Ishikawa (cell line): ENCODE data around the gene SAPCD2.

ENCODE experiments used
- CEBPB ChIP-seq: IDR thresholded peaks from 2 replicates; pipeline ENCODE4 v1.6.1; 2012
- CREB1 ChIP-seq: IDR thresholded peaks from 2 replicates; pipeline ENCODE4 v1.6.1; 2012; ENCODE audit warnings: low read depth
- EGR1 ChIP-seq: IDR thresholded peaks from 2 replicates; pipeline ENCODE4 v1.6.1; 2012
- EP300 ChIP-seq: IDR thresholded peaks from 2 replicates; pipeline ENCODE4 v1.6.1; 2012; ENCODE audit warnings: borderline replicate concordance
- FOXM1 ChIP-seq: IDR thresholded peaks from 2 replicates; pipeline ENCODE4 v1.6.1; 2012; ENCODE audit warnings: low read depth, borderline replicate concordance
- NFIC ChIP-seq: IDR thresholded peaks from 2 replicates; pipeline ENCODE4 v1.6.1; 2012
- RAD21 ChIP-seq: IDR thresholded peaks from 2 replicates; pipeline ENCODE4 v1.6.1; 2012; ENCODE audit warnings: low read depth
- TAF1 ChIP-seq: IDR thresholded peaks from 2 replicates; pipeline ENCODE4 v1.6.1; 2012; ENCODE audit warnings: low read depth, mild to moderate bottlenecking
- TCF12 ChIP-seq: IDR thresholded peaks from 2 replicates; pipeline ENCODE4 v1.6.1; 2012; ENCODE audit warnings: low read depth
- TEAD4 ChIP-seq: IDR thresholded peaks from 2 replicates; pipeline ENCODE4 v1.6.1; 2012
- USF1 ChIP-seq: IDR thresholded peaks from 2 replicates; pipeline ENCODE4 v1.6.1; 2012
- YY1 ChIP-seq: IDR thresholded peaks from 2 replicates; pipeline ENCODE4 v1.6.1; 2012; ENCODE audit warnings: low read depth
- ZBTB7A ChIP-seq: IDR thresholded peaks from 2 replicates; pipeline ENCODE4 v1.6.1; 2012; ENCODE audit warnings: low read depth
- TF ChIP-seq, protein P1 (sequence below): IDR thresholded peaks from 2 replicates; pipeline ENCODE4 v1.6.1; 2012
- TF ChIP-seq, protein P2 (sequence below): IDR thresholded peaks from 2 replicates; pipeline ENCODE4 v1.6.1; 2012; ENCODE audit warnings: low read depth, mild to moderate bottlenecking

Gene SAPCD2

GRCh38 chr9:137015540-137015930 is 54.8 kb downstream of the SAPCD2 start:
- TF ChIP-seq RAD21 (no peak), NFIC (no peak), ZBTB7A (no peak)

DNA sequence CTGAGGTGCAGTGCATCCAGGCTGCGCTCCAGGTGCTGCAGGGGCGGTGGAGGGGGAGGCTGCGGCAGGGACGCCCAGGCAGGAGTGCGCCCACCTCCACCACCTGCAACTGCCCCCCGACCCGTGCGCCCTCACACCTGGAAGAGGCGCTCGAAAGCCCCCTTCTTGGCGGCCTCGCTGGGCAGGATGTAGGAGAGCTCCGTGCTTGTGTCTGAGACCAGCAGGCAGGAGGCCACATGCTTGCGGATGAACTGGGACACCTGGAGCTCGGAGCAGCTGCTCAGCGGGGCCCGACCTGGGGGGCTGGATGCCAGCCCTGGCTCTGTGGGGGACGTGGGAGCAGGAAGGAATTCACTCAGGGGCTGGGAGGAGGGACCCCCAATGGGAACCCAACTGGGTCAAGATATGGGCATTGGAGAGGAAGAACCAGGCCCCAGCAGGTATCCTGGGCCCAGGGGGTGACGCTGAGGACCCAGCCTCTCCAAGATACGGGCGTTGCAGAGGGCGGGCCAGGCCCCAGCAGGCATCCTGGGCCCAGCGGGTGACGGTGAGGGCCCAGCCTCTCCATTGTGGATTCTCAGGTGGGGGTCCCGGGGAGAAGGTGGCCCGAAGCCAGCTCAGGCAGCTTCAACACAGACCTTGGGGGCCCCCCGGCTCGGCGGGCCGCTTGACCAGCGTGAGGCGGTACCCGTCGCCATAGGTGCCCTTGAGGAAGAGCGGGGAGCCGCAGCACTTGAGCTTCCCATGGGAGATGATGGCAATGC is 55.4 kb downstream of the SAPCD2 start:
- TF ChIP-seq CEBPB (no peak), EP300 (peak; percentile 51), TCF12 (peak; percentile 85; the same call in 1 of the 2 replicates), NFIC (peak; percentile 76; the same call in 1 of the 2 replicates)
- TF ChIP-seq, protein P1, sequence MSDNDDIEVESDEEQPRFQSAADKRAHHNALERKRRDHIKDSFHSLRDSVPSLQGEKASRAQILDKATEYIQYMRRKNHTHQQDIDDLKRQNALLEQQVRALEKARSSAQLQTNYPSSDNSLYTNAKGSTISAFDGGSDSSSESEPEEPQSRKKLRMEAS = peak; percentile 24; the same call in 1 of the 2 replicates

GRCh38 chr9:137014166-137014565 is 56.2 kb downstream of the SAPCD2 start:
- no peak for TF ChIP-seq CREB1
- TF ChIP-seq YY1 = no peak
- no peak for TF ChIP-seq ZBTB7A
- TF ChIP-seq EP300 = no peak
- TF ChIP-seq TAF1 = no peak
- TF ChIP-seq USF1 = no peak
- TF ChIP-seq CEBPB = no peak
- no peak for TF ChIP-seq RAD21
- TF ChIP-seq NFIC = no peak
- no peak for TF ChIP-seq EGR1

GRCh38 chr9:137013571-137013940 is 56.8 kb downstream of the SAPCD2 start:
- TF ChIP-seq YY1 (no peak), EGR1 (no peak), TCF12 (no peak), FOXM1 (no peak), ZBTB7A (no peak), TAF1 (no peak), NFIC (no peak), CEBPB (no peak), RAD21 (no peak), TEAD4 (no peak), USF1 (no peak), EP300 (no peak), CREB1 (no peak)
- TF ChIP-seq, protein P2, sequence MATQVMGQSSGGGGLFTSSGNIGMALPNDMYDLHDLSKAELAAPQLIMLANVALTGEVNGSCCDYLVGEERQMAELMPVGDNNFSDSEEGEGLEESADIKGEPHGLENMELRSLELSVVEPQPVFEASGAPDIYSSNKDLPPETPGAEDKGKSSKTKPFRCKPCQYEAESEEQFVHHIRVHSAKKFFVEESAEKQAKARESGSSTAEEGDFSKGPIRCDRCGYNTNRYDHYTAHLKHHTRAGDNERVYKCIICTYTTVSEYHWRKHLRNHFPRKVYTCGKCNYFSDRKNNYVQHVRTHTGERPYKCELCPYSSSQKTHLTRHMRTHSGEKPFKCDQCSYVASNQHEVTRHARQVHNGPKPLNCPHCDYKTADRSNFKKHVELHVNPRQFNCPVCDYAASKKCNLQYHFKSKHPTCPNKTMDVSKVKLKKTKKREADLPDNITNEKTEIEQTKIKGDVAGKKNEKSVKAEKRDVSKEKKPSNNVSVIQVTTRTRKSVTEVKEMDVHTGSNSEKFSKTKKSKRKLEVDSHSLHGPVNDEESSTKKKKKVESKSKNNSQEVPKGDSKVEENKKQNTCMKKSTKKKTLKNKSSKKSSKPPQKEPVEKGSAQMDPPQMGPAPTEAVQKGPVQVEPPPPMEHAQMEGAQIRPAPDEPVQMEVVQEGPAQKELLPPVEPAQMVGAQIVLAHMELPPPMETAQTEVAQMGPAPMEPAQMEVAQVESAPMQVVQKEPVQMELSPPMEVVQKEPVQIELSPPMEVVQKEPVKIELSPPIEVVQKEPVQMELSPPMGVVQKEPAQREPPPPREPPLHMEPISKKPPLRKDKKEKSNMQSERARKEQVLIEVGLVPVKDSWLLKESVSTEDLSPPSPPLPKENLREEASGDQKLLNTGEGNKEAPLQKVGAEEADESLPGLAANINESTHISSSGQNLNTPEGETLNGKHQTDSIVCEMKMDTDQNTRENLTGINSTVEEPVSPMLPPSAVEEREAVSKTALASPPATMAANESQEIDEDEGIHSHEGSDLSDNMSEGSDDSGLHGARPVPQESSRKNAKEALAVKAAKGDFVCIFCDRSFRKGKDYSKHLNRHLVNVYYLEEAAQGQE = no peak
- TF ChIP-seq, protein P1 = no peak

DNA sequence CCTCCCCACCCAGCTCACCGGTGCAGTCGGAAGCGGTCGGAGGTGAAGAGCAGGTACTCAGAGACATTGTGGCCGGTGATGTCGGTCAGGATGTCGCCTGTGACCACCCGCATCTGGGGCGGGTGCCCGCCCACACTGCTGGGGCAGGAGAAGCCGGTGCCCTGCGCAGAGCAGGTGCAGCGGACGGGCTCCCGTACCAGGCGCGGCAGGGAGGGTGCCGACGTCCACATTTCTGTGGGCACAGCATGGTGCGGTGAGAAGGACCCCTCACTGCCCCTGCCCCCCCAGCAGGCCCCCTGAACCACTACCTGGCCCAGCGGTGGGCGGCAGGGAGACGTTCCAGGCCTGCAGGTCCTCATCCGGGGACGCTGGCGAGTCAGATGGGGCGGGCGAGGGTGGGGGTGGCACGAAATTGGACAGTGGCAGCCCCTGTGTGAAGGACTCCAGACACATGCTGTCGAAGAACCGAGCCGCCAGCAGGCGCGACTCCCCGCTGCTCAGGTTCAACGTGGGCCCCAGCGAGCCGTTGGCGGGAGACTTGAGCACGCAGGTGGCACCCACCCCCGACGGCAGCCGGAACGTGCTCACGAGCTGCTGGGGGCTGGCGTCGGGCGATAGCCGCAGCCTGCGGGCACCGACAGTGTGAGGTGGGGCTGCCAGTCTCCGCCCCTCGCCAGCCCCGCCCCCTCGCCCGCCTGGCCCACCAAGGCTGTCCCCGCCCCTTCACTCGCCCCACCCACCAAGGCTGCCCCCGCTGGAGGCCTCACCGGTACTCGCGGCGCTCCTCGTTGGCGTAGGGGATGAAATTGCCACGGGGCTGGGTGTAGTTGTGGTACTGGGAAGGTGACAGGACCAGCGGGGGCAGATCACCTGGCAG is 57.4 kb downstream of the SAPCD2 start:
- TF ChIP-seq FOXM1 = no peak
- no peak for TF ChIP-seq EGR1
- TF ChIP-seq, protein P1 = peak; percentile 39; the same call in 1 of the 2 replicates
- TF ChIP-seq RAD21 = no peak
